Brain microvascular endothelial cell (primary cell): ENCODE measurements around the gene GABRD.

Experiments
- DNase-seq: peaks from one replicate; pipeline ENCODE4 v3.0.0-alpha.2; 2020
- H3K27ac ChIP-seq: fragments of 250-450 bp; sonication (Bioruptor Pico); 2 replicates; pipeline ENCODE4 v1.5.1; 2020; ENCODE audit warnings: mild to moderate bottlenecking, moderate library complexity
- H3K27me3 ChIP-seq: fragments of 250-450 bp; sonication (Bioruptor Pico); replicated peaks from 2 replicates; pipeline ENCODE4 v1.5.1; 2020; ENCODE audit warnings: mild to moderate bottlenecking
- H3K36me3 ChIP-seq: fragments of 250-450 bp; sonication (Bioruptor Pico); replicated peaks from 2 replicates; pipeline ENCODE4 v1.5.1; 2020; ENCODE audit warnings: mild to moderate bottlenecking
- H3K4me3 ChIP-seq: 2 replicates; pipeline ENCODE4 v1.5.1; 2011; ENCODE audit warnings: low read depth, mild to moderate bottlenecking, control low read depth, low read length, moderate library complexity
- in situ Hi-C: cut with HindIII; loops from 2 replicates; pipeline ENCODE4 v1.10.0; 2017; ENCODE audit warnings: low sequenced_read_pairs, low pct_ligation_motif_present
- TF ChIP-seq, protein P1 (sequence below): IDR thresholded peaks from 2 replicates; pipeline ENCODE4 v1.5.1; 2011; ENCODE audit warnings: low read depth, mild to moderate bottlenecking, moderate library complexity, low read length, control low read depth, inconsistent platforms; ENCODE audit errors: missing control alignments

The GABRD gene

DNA sequence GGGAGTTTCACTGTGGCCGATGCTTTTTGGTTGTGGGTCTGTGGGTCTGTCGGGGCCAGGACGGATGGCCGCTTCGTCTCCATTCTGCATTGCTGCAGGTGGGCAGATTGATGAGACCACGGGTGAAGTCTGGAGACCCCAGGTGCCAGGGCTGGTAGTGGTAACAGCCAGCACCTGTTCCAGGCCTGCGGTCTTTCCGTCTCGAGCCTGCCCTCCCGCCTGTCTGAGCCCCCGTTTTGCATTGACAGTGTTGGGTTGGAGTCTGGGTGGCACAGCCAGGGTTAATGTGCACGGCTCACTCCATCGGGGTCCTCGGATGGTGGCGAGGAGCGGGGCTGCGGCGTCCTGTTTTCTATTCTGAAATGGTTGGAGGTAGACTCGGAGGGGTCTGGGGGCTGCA lies 55.3 kb downstream of the GABRD start:
- Histone ChIP-seq H3K27me3 (peaks cover 10% of the 10 kb centered on the region), H3K4me3 (no peak overlapping the region), H3K27ac (no peak overlapping the region), H3K36me3 (no peaks in the 10 kb centered on the region)
- in situ Hi-C loops, result no loop called here
- TF ChIP-seq, protein P1, sequence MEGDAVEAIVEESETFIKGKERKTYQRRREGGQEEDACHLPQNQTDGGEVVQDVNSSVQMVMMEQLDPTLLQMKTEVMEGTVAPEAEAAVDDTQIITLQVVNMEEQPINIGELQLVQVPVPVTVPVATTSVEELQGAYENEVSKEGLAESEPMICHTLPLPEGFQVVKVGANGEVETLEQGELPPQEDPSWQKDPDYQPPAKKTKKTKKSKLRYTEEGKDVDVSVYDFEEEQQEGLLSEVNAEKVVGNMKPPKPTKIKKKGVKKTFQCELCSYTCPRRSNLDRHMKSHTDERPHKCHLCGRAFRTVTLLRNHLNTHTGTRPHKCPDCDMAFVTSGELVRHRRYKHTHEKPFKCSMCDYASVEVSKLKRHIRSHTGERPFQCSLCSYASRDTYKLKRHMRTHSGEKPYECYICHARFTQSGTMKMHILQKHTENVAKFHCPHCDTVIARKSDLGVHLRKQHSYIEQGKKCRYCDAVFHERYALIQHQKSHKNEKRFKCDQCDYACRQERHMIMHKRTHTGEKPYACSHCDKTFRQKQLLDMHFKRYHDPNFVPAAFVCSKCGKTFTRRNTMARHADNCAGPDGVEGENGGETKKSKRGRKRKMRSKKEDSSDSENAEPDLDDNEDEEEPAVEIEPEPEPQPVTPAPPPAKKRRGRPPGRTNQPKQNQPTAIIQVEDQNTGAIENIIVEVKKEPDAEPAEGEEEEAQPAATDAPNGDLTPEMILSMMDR, result no peak
- no peak for DNase-seq

DNA sequence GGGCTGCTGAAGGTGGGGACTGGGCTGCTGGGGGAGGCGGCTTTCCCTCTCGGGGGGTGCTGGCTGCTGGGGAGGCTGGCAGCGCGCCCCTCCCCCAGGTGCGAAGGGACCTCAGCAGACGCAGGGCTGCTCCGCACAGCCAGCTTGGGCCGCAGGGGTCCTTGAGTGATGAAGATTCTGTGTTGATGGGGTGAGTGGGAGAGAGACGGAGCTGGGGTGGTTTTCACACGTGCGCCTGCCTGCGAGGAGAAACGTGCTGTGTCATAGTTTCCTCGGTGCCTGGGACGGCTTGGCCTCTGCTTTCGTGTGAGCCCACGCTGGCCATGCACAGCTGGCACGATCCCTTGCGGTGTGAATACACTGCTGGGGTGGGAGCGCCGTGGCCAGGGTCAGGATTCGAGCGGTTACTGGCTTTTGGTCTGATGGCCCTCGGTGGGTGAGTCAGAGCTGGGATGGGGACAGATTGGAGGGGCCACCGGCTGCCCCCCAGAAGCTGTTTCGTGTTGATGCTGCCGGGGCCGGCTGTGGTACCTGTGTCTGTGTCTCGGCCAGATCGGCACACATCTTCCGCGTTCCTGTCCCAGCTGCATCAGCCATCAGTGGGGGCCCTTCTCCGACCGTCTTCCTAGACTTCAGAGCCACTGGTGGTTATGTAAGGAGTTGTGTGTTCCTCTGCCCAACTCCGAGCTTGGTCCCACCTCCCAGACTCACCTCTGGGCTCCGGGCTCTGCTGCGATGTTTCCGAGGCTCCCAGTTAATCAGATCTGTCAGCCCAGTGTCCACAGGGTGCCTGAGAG lies 56.0 kb downstream of the GABRD start:
- no peaks in the 10 kb centered on the region for H3K36me3 ChIP-seq
- in situ Hi-C loops, result no loop called here
- H3K4me3 ChIP-seq, result no peak overlapping the region
- TF ChIP-seq, protein P1, result no peak
- H3K27ac ChIP-seq, result no peak overlapping the region
- peaks cover 10% of the 10 kb centered on the region for H3K27me3 ChIP-seq
- DNase-seq, result no peak

DNA sequence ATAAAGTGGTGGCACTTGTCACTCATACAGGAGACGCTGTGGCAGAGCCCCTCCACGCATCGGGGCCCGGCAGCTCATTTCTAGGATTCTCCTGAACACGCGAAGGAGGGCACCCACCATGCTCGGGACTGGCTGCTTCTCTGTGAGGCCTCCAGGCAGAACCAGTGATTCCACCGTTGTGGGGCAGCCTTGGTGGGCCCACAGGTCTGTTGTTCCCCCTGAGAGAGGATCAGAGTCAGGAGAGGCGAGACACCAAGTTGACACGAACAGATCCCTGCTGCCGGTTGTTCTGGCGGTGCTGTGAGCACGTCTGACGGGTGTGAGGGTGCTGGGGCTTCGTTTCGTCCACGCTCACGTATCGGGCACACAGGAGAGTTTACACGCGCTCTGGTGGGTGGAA lies 57.7 kb downstream of the GABRD start:
- Histone ChIP-seq H3K27me3 (peaks cover 7% of the 10 kb centered on the region), H3K4me3 (no peak overlapping the region), H3K27ac (no peak overlapping the region), H3K36me3 (no peaks in the 10 kb centered on the region)
- in situ Hi-C loops, result no loop called here
- TF ChIP-seq, protein P1, result no peak
- no peak for DNase-seq

DNA sequence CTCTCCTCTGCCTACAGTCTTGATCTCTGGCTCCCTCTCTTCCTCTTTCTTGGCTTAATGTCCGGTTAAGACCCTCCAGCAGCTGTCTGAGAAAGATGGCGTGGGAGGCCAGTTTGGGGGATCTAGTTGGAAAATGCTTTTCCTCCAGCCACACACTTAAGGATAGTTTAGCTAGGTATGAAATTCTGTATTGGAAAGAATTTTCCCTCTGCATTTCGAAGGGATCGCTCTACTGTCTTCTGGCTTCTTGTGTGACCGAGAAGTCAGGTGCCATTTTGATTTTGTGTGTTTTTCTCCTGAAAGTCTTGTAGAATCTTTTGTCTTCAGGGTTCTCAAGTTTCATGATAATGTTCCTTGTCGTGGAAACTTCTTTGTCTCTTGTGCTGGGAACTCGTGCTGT lies 59.0 kb downstream of the GABRD start:
- no peak for DNase-seq
- Histone ChIP-seq H3K4me3 (no peak overlapping the region), H3K27me3 (peaks cover 1% of the 10 kb centered on the region), H3K27ac (no peak overlapping the region), H3K36me3 (no peaks in the 10 kb centered on the region)
- TF ChIP-seq, protein P1, result no peak
- in situ Hi-C loops, result no loop called here

DNA sequence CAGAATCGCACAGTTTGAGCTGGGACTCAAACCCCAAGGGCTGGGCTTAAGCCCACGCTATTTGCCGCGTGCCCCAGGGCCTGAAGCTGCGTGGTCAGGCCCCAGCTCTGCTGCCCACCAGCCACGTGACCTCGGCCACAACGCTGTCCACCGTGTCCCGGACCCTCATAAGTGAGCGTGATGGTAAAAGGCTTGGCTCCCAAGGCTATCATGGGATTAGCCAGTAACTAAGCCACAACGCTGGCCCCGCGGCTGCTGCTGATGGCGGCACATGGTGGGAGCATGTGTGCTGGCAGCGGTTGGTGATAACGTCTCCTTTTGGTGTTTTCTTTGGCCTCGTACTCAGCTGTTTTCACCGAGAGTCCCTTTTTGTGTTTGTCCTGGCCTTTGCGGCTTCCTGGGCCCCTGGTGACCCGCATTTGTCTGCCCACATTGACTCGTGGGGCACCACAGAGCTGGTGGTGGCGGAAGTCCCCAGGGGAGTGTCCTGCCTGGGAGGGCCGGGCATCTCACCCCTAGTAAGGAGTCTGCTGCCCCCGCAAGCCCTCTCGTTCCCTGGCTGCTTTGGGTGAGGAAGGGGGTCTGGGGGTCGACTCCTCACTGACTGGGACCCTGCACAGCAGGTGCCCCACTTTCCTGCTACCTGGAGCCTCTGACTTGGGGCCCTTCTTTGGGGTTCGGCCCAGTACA lies 60.4 kb downstream of the GABRD start:
- TF ChIP-seq, protein P1, result no peak
- Histone ChIP-seq H3K36me3 (no peaks in the 10 kb centered on the region), H3K4me3 (no peak overlapping the region), H3K27ac (no peak overlapping the region), H3K27me3 (no peaks in the 10 kb centered on the region)
- DNase-seq, result no peak
- in situ Hi-C loops, result no loop called here
